Esophagus squamous epithelium (tissue), 5 donors: ENCODE results near the gene CHMP1B. TPM values are rescaled to one million over a fixed set of nuclear protein-coding genes. Genes with fewer than 3 reads are reported as not detected.
"Not testable (repeated sequence)": the region's sequence is repeated elsewhere in the genome, so short reads cannot be mapped to it uniquely, and the experiment has no call there.

Experiments
- DNase-seq: peaks from one replicate; lab custom pipeline; 2025; lab: John Stamatoyannopoulos, UW
- H3K27ac ChIP-seq, 4 donors: fragments of 200-600 bp; sonication (generic); one replicate each; pipeline ENCODE4 v1.5.1; 2016 to 2019; ENCODE audit warnings: mild to moderate bottlenecking in 1 of 4
- H3K27me3 ChIP-seq, 4 donors: fragments of 200-600 bp; sonication (generic); 1 replicate in 3 of 4; 2 replicates in 1 of 4; pipeline versions ENCODE4 v1.5.1 to v1.6.0; 2017 to 2021; ENCODE audit warnings: antibody characterized with exemption in 1 of 4
- H3K36me3 ChIP-seq, 3 donors: fragments of 200-600 bp; sonication (generic); one replicate each; pipeline ENCODE4 v1.5.1; 2016 to 2019
- H3K4me1 ChIP-seq, 3 donors: fragments of 200-600 bp; sonication (generic); one replicate each; pipeline ENCODE4 v1.5.1; 2017 to 2019
- H3K4me3 ChIP-seq, 4 donors: fragments of 200-600 bp; sonication (generic); 1 replicate in 3 of 4; 2 replicates in 1 of 4; pipeline ENCODE4 v1.5.1; 2016 to 2019; ENCODE audit warnings: mild to moderate bottlenecking in 2 of 4, moderate library complexity in 1 of 4
- H3K9me3 ChIP-seq, 3 donors: fragments of 200-600 bp; sonication (generic); one replicate each; pipeline ENCODE4 v1.5.1; 2016 to 2019
- POLR2A ChIP-seq, 4 donors: fragments of 450-650 bp; IDR thresholded peaks; one replicate each; pipeline ENCODE4 v1.6.1; 2017; ENCODE audit warnings: antibody characterized with exemption in 4 of 4, mild to moderate bottlenecking in 4 of 4, moderate library complexity in 3 of 4
- WGBS, 2 donors: methylation state at CpG; one replicate each; pipeline ENCODE4 v1.1.5; 2018; 5-methylcytosine and 5-hydroxymethylcytosine counted together
- intact Hi-C: fragments of 100-400 bp; cut with DNase I; formaldehyde crosslinking; loops from one replicate; pipeline ENCODE4 v1.15.0; 2022
- total RNA-seq, 4 donors: library from RNA; depleted of rRNA; stranded (reverse); fragments of >200 nt; gene quantifications; one replicate each; pipeline ENCODE4 v1.1.0, GENCODE V29; 2016
- TF ChIP-seq, protein P1 (sequence below), 6 experiments: fragments of 450-650 bp in 4 of 6; fragments of 200-600 bp in 2 of 6; sonication (generic) in 2 of 6; IDR thresholded peaks; one replicate each; pipeline ENCODE4 v1.5.1; 2016 to 2019; ENCODE audit warnings: antibody characterized with exemption in 6 of 6, mild to moderate bottlenecking in 4 of 6, moderate library complexity in 4 of 6
- donor health status: DM: yes; HTN: yes; CAD: no.

The CHMP1B gene
- total RNA-seq, 4 donors from 2014 or later: 35.3 to 48.3 (median 42.3) TPM

GRCh38 chr18:11891737-11892136 is 40.5 kb downstream of the CHMP1B start:
- Histone ChIP-seq H3K9me3 (no peaks in the 10 kb centered on the region), H3K36me3 (peaks cover under 1 to 98% (median 11%) of the 10 kb centered on the region in 3 donors), H3K4me1 (no peaks in the 10 kb centered on the region), H3K27ac (no peak overlapping the region), H3K27me3 (no peaks in the 10 kb centered on the region), H3K4me3 (no peak overlapping the region)
- 87 to 96% methylated on average over 4 to 5 of the region's 9 CpGs for WGBS, 2 donors
- TF ChIP-seq POLR2A (IDR thresholded peaks at IDR 0.05): no peak
- TF ChIP-seq, protein P1, sequence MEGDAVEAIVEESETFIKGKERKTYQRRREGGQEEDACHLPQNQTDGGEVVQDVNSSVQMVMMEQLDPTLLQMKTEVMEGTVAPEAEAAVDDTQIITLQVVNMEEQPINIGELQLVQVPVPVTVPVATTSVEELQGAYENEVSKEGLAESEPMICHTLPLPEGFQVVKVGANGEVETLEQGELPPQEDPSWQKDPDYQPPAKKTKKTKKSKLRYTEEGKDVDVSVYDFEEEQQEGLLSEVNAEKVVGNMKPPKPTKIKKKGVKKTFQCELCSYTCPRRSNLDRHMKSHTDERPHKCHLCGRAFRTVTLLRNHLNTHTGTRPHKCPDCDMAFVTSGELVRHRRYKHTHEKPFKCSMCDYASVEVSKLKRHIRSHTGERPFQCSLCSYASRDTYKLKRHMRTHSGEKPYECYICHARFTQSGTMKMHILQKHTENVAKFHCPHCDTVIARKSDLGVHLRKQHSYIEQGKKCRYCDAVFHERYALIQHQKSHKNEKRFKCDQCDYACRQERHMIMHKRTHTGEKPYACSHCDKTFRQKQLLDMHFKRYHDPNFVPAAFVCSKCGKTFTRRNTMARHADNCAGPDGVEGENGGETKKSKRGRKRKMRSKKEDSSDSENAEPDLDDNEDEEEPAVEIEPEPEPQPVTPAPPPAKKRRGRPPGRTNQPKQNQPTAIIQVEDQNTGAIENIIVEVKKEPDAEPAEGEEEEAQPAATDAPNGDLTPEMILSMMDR (IDR thresholded peaks at IDR 0.05): no peak
- no peak for DNase-seq
- intact Hi-C loops: no loop called here

DNA sequence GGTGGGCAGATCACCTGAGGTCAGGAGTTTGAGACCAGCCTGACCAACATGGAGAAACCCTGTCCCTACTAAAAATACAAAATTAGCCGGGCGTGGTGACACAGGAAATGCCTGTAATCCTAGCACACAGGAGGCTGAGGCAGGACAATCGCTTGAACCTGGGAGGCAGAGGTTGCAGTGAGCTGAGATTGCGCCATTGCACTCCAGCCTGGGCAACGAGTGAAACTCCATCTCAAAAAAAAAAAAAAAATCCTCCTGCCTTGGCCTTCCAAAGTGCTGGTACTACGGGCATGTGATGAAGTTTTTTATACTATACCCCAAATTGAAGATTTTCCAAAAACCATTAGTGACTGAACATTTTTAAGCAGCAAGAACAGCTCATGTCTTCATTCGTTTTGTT is 41.2 kb downstream of the CHMP1B start:
- H3K27ac ChIP-seq, DNase-seq: not testable (repeated sequence)
- H3K36me3 ChIP-seq: peaks cover 0 to 96% (median 10%) of the 10 kb centered on the region in 3 donors

GRCh38 chr18:11897781-11898180 is 46.6 kb downstream of the CHMP1B start:
- H3K9me3 ChIP-seq: no peaks in the 10 kb centered on the region
- H3K27ac ChIP-seq: no peak overlapping the region
- TF ChIP-seq POLR2A (IDR thresholded peaks at IDR 0.05): no peak
- TF ChIP-seq, protein P1 (IDR thresholded peaks at IDR 0.05): no peak
- no peak overlapping the region for H3K4me3 ChIP-seq
- H3K36me3 ChIP-seq: peaks cover 0 to 91% (median 0%) of the 10 kb centered on the region in 3 donors
- intact Hi-C loops: no loop called here
- 0 to 93% methylated on average over 1 of the region's 1 CpG for WGBS, 2 donors
- no peaks in the 10 kb centered on the region for H3K27me3 ChIP-seq
- no peak for DNase-seq
- no peaks in the 10 kb centered on the region for H3K4me1 ChIP-seq

More for the DNA sequence above, 41.2 kb downstream of the CHMP1B start:
- intact Hi-C loops, H3K4me3 ChIP-seq, H3K27me3 ChIP-seq, H3K9me3 ChIP-seq, H3K4me1 ChIP-seq: not testable (repeated sequence)
- WGBS, 2 donors: 74 to 75% methylated on average over 7 of the region's 7 CpGs

DNA sequence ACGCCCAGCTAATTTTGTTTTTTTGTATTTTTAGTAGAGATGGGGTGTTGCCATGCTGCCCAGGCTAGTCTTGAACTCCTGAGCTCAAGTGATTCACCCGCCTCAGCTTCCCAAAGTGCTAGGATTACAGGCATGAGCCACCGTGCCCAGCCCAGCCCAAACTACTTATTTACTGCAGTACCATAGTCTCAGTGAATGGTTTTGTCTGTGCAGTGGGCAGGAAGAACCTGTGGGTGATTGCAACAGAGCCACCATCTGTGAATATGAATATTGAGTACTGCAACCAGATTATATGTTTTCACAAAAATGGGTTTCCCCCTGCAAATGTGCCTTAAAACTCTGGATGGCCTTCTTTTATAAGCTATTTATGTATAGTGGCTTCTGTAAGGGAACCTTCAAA is 47.9 kb downstream of the CHMP1B start:
- DNase-seq: no peak
- 76 to 94% methylated on average over 3 of the region's 3 CpGs for WGBS, 2 donors
- Histone ChIP-seq H3K27me3 (no peaks in the 10 kb centered on the region), H3K4me1 (no peaks in the 10 kb centered on the region), H3K4me3 (no peak overlapping the region), H3K36me3 (peaks cover 0 to 88% (median 0%) of the 10 kb centered on the region in 3 donors), H3K9me3 (no peaks in the 10 kb centered on the region), H3K27ac (no peak overlapping the region)
- intact Hi-C loops: no loop called here
- TF ChIP-seq, protein P1 (IDR thresholded peaks at IDR 0.05): no peak
- no peak for TF ChIP-seq POLR2A (IDR thresholded peaks at IDR 0.05)

DNA sequence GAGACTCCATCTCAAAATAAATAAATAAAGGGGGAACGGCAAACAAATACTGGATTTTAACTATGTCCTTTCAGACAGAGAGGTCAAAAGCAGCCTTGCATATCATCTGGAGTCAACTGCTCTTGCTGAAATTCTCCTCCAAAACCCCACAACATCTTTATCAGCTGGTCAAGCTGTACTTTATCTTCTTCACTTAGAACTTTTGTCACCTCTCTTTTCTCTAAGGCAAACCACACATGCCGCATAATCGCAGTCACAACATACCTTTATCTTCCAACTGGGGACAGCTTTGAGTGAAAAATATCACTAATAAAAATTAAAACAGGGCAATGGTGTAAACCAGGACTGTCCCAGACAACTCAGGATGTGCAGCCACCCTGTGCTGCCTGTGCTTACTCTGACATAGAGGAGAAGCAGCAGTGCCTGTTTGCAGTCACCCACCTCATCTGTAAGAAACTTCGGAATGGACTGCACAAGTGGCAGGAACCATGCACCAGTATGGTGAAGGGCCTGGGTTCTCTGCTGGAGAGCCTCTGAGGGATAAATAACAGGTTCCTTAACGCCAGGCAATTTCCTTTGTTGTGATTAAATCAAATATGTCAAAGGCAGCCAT is 50.7 kb downstream of the CHMP1B start:
- Histone ChIP-seq H3K4me1 (peaks cover under 1 to 3% (median under 1%) of the 10 kb centered on the region in 3 donors), H3K36me3 (peaks cover 0 to 78% (median 0%) of the 10 kb centered on the region in 3 donors)
- intact Hi-C loops: no loop called here

More for the DNA sequence above, 50.7 kb downstream of the CHMP1B start:
- no peaks in the 10 kb centered on the region for H3K9me3 ChIP-seq
- TF ChIP-seq, protein P1 (IDR thresholded peaks at IDR 0.05): no peak
- TF ChIP-seq POLR2A (IDR thresholded peaks at IDR 0.05): no peak
- no peak for DNase-seq
- H3K27me3 ChIP-seq: no peaks in the 10 kb centered on the region
- H3K4me3 ChIP-seq: no peak overlapping the region
- no peak overlapping the region for H3K27ac ChIP-seq
- WGBS, 2 donors: 84% methylated on average over 5 of the region's 5 CpGs
